Measurements from ENCODE around the gene GLTPD2.

GRCh38 chr17:4786516-4786915, 2.2 kb upstream of the GLTPD2 start:
- TF ChIP-seq CTCF (conservative IDR thresholded peaks at IDR 0.05; ENCODE audit: low read depth, low read length) (no peak), EZH2 (IDR thresholded peaks at IDR 0.05; ENCODE audit: borderline replicate concordance, low read depth, low read length, poor library complexity, severe bottlenecking) (no peak)

Measured in A673 (cell line).